GM23248 (cell line): ENCODE data around the gene CBFA2T2. TPM values are rescaled to one million over a fixed set of nuclear protein-coding genes. Genes with fewer than 3 reads are reported as not detected.

Source experiments
- DNase-seq: peaks from one replicate; pipeline ENCODE4 v3.0.0-alpha.2; 2015
- H2AFZ ChIP-seq: fragments of 200-600 bp; sonication (generic); 2 replicates; pipeline ENCODE4 v1.6.1; 2016; ENCODE audit warnings: antibody characterized with exemption
- H3F3A ChIP-seq: fragments of 200-600 bp; sonication (generic); 2 replicates; pipeline ENCODE4 v1.6.1; 2016; ENCODE audit warnings: mild to moderate bottlenecking, antibody characterized with exemption, mixed run types; ENCODE audit not compliant: insufficient read depth
- H3K27ac ChIP-seq: fragments of 200-600 bp; sonication (generic); 2 replicates; pipeline ENCODE4 v1.5.1; 2016; ENCODE audit warnings: mild to moderate bottlenecking
- H3K27me3 ChIP-seq: fragments of 200-600 bp; sonication (generic); replicated peaks from 2 replicates; pipeline ENCODE4 v1.6.1; 2016; ENCODE audit warnings: mild to moderate bottlenecking; ENCODE audit not compliant: insufficient read depth
- H3K36me3 ChIP-seq: fragments of 200-600 bp; sonication (generic); 2 replicates; pipeline ENCODE4 v1.6.1; 2016; ENCODE audit warnings: low read depth, mild to moderate bottlenecking
- H3K4me1 ChIP-seq: fragments of 200-600 bp; sonication (generic); 2 replicates; pipeline ENCODE4 v1.6.1; 2016; ENCODE audit warnings: mild to moderate bottlenecking; ENCODE audit not compliant: insufficient read depth
- H3K4me2 ChIP-seq: fragments of 200-600 bp; sonication (generic); one replicate; pipeline ENCODE4 v1.6.1; 2016; ENCODE audit warnings: mild to moderate bottlenecking; ENCODE audit not compliant: unreplicated experiment
- H3K4me3 ChIP-seq: fragments of 200-600 bp; sonication (generic); 2 replicates; pipeline ENCODE4 v1.5.1; 2016; ENCODE audit warnings: mild to moderate bottlenecking
- H3K79me2 ChIP-seq: fragments of 200-600 bp; sonication (generic); 2 replicates; pipeline ENCODE4 v1.6.1; 2016; ENCODE audit warnings: mild to moderate bottlenecking; ENCODE audit not compliant: insufficient read depth
- H3K9ac ChIP-seq: fragments of 200-600 bp; sonication (generic); 2 replicates; pipeline ENCODE4 v1.6.1; 2016; ENCODE audit warnings: mild to moderate bottlenecking
- H3K9me2 ChIP-seq: fragments of 200-600 bp; sonication (generic); 2 replicates; pipeline ENCODE4 v1.6.1; 2016; ENCODE audit warnings: mixed run types, mild to moderate bottlenecking, moderate library complexity; ENCODE audit not compliant: insufficient read depth
- H3K9me3 ChIP-seq: fragments of 200-600 bp; sonication (generic); one replicate; pipeline ENCODE4 v1.6.1; 2017; ENCODE audit warnings: low read depth
- H4K20me1 ChIP-seq: fragments of 200-600 bp; sonication (generic); 2 replicates; pipeline ENCODE4 v1.6.0; 2016; ENCODE audit not compliant: insufficient read depth
- EZH2 ChIP-seq: fragments of 200-600 bp; sonication (generic); IDR thresholded peaks from 2 replicates; pipeline ENCODE4 v1.6.1; 2018; ENCODE audit warnings: antibody characterized with exemption, mild to moderate bottlenecking; ENCODE audit not compliant: insufficient read depth, poor library complexity, severe bottlenecking
- EZH2phosphoT487 ChIP-seq: fragments of 200-600 bp; sonication (generic); IDR thresholded peaks from 2 replicates; pipeline ENCODE4 v1.6.1; 2018; ENCODE audit warnings: antibody characterized with exemption, moderate library complexity, mild to moderate bottlenecking, low read depth; ENCODE audit not compliant: insufficient read depth
- WGBS, 2 experiments: methylation state at CpG; one replicate each; pipeline ENCODE4 v1.1.6; 2015 to 2017; ENCODE audit warnings: low lambda C conversion rate in 2 of 2, low coverage in 1 of 2; ENCODE audit errors: missing lambda C conversion rate in 2 of 2; 5-methylcytosine and 5-hydroxymethylcytosine counted together
- in situ Hi-C: fragments of 300-500 bp; cut with MboI; formaldehyde crosslinking; loops from 2 replicates; pipeline ENCODE4 v1.15.0; 2020
- polyA plus RNA-seq: library from polyadenylated mRNA; unstranded; fragments of >200 nt; fragmentation: Nextera tagmentation; extraction: Ambion mirVana; gene quantifications from 2 replicates; pipeline ENCODE4 v1.2.1, GENCODE V29; 2016
- total RNA-seq: library from RNA; depleted of rRNA; stranded (reverse); fragments of >200 nt; shearing (Covaris generic); gene quantifications from 2 replicates; pipeline ENCODE4 v1.2.3, GENCODE V29; 2014

The CBFA2T2 gene
- total and polyA plus RNA-seq, 2 experiments from 2014 or later, result 5.3 to 8.7 TPM

DNA sequence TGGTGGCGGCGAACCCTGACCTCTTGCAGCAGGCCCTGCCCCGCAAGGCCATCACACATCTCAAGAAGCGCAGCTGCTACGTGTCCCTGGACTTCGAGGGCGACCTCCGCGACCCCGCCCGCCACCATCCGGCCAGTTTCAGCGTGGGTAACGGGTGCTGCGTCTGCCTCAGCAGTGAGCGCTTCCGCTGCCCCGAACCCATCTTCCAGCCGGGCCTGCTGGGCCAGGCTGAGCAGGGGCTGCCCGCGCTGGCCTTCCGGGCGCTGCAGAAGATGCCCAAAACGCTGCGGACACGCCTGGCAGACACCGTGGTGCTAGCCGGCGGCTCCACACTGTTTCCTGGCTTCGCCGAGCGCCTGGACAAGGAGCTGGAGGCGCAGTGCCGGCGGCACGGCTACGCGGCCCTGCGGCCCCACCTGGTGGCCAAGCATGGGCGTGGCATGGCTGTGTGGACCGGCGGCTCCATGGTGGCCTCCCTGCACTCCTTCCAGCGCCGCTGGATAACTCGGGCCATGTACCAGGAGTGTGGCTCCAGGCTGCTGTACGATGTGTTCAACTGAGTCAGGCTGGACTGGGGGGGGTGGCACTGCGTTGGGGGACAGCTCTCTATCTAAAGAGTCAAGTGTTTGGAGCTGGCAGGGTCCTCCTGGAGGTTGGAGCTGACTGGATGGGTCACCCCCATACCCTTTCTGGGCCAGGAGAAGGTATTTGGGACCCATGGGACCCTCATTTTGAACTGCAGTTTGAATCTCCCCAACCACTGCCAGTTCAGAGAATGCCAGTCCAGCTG is 178.0 kb downstream of the CBFA2T2 start:
- H3F3A ChIP-seq, result peaks cover 16% of the 10 kb centered on the region
- H3K4me3 ChIP-seq, result peak overlapping the region; percentile 66
- TF ChIP-seq EZH2 (no peak), EZH2phosphoT487 (no peak)
- peaks cover 11% of the 10 kb centered on the region; the same call in 1 of the 2 replicates for H3K79me2 ChIP-seq
- no peaks in the 10 kb centered on the region for H3K9me3 ChIP-seq
- H3K4me1 ChIP-seq, result peaks cover 23% of the 10 kb centered on the region
- H3K27me3 ChIP-seq, result no peaks in the 10 kb centered on the region
- DNase-seq, result peak; percentile 85
- peak overlapping the region; percentile 63 for H3K4me2 ChIP-seq
- 40 to 56% methylated on average over 41 to 47 of the region's 47 CpGs for WGBS, 2 experiments
- H3K9ac ChIP-seq, result peak overlapping the region; percentile 52
- H2AFZ ChIP-seq, result peak overlapping the region; percentile 80
- in situ Hi-C loops, result no loop called here
- no peaks in the 10 kb centered on the region for H4K20me1 ChIP-seq
- H3K36me3 ChIP-seq, result no peaks in the 10 kb centered on the region
- no peaks in the 10 kb centered on the region for H3K9me2 ChIP-seq
- peak overlapping the region; percentile 28 for H3K27ac ChIP-seq

DNA sequence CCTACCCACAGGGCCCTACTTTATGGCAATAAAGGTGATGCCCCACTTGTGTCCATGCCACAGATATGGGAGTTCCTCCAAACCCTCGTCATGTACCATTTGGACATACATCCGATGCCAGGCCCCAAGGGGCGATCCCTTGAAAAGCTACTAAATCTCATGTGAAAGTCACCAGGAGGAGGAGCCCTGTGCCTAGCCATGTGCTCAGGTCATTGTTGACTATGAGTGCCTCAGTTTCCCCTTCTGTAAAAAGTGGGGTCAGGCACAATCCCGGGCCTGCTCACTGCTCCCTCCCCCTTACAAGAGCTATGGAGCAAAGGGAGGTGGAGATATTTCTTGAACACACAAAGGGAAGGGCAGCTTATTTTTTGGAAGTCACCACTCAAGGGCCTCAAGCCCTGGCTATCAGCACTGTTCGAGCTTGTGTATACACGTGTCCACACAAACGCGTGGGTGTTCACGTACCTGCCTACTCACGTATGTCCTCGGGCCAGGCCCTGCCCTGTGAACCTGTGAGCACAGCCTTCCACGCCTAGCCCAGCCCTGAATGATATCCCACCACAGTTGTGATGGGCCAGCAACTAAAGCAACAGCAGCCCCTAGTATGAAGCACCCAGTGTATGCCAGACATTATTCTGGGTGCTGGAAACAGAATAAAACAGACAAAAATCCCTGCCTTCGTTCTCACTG is 178.7 kb downstream of the CBFA2T2 start:
- Histone ChIP-seq H3K9ac (no peak overlapping the region), H3K9me2 (no peaks in the 10 kb centered on the region), H3K4me1 (peaks cover 27% of the 10 kb centered on the region), H3K4me2 (no peak overlapping the region), H2AFZ (no peak overlapping the region), H4K20me1 (no peaks in the 10 kb centered on the region), H3K79me2 (peaks cover 18% of the 10 kb centered on the region), H3K9me3 (no peaks in the 10 kb centered on the region), H3K4me3 (no peak overlapping the region; the same call in 1 of the 2 replicates), H3K36me3 (no peaks in the 10 kb centered on the region), H3F3A (peaks cover 16% of the 10 kb centered on the region), H3K27ac (no peak overlapping the region), H3K27me3 (no peaks in the 10 kb centered on the region)
- TF ChIP-seq EZH2 (no peak), EZH2phosphoT487 (no peak)
- no peak for DNase-seq
- in situ Hi-C loops, result no loop called here
- WGBS, 2 experiments, result 91% methylated on average over 13 of the region's 13 CpGs

DNA sequence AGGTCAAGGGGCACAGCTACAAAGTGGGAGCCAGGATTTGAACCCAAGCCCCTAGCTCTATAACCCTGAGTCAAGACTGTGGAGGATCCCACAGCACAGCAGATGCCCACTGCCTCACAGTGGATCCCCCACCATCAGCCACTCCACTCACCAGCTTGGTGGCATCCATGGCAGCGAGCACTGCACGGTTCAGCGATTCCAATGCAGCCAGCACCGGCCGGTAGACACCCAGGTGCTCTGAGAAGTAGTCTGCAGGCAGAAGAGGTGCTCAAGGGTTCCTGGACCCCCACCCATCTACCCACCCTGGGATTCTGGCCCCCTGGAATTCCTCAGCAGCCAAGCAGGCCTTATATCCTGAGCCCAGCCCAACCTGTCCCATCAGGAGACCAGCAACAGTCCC is 179.3 kb downstream of the CBFA2T2 start:
- WGBS, 2 experiments, result 83 to 86% methylated on average over 5 of the region's 5 CpGs
- H3K79me2 ChIP-seq, result peaks cover 21% of the 10 kb centered on the region
- H3K9me2 ChIP-seq, result no peaks in the 10 kb centered on the region
- in situ Hi-C loops, result no loop called here
- H3F3A ChIP-seq, result peaks cover 16% of the 10 kb centered on the region
- no peaks in the 10 kb centered on the region for H3K27me3 ChIP-seq
- H3K4me2 ChIP-seq, result no peak overlapping the region
- H3K4me1 ChIP-seq, result peaks cover 23% of the 10 kb centered on the region
- no peak overlapping the region for H2AFZ ChIP-seq
- TF ChIP-seq EZH2 (no peak), EZH2phosphoT487 (no peak)
- H3K9ac ChIP-seq, result no peak overlapping the region
- no peak overlapping the region for H3K4me3 ChIP-seq
- H4K20me1 ChIP-seq, result no peaks in the 10 kb centered on the region
- H3K27ac ChIP-seq, result no peak overlapping the region
- no peaks in the 10 kb centered on the region for H3K9me3 ChIP-seq
- DNase-seq, result no peak
- no peaks in the 10 kb centered on the region for H3K36me3 ChIP-seq

DNA sequence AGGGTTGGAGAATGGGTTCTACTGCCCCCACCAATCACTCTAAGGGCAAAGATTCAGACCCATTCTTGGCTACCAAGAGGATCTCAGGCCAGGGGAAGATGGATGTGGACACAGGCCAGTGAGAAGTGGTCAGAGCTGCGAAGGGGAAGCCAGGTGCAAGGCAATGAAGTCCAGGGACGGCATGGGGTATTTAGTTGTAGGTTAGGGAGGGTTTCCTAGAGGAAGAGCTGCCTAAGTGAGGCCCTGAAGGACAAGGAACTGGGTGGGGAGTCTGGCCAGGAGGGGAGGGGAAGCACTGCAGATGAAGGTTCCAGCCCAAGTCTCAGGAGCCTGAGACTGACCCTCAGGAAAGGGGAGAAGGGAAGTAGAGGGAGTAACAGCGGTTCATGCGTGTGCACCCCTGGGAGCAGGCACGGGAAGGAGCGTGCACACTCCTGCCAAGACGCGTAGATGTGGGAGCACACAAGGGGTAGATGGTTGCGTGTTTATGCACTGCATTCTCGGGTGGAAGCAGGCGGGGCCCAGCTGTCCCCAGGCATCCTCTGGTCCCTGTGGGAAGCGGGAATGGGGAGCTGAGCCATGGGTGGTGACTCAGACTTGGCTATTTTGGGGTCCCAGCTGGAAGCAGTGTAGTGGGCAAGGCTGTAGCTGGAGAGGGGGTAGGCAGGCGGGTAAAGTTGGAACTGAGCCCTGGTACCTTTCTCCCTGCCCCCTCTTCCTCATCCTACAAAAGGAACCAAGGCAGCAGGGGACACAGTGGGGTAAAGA is 180.2 kb downstream of the CBFA2T2 start:
- WGBS, 2 experiments, result 80 to 82% methylated on average over 13 of the region's 13 CpGs
- DNase-seq, result no peak
- no peaks in the 10 kb centered on the region for H3K9me2 ChIP-seq
- no peak overlapping the region for H2AFZ ChIP-seq
- H3K27ac ChIP-seq, result no peak overlapping the region
- H3K9ac ChIP-seq, result no peak overlapping the region
- H3K27me3 ChIP-seq, result no peaks in the 10 kb centered on the region
- in situ Hi-C loops, result no loop called here
- TF ChIP-seq EZH2phosphoT487, result no peak
- no peak for TF ChIP-seq EZH2
- peaks cover 21% of the 10 kb centered on the region for H3K79me2 ChIP-seq
- H3K9me3 ChIP-seq, result no peaks in the 10 kb centered on the region
- H3K36me3 ChIP-seq, result no peaks in the 10 kb centered on the region
- H3F3A ChIP-seq, result peaks cover 23% of the 10 kb centered on the region
- H3K4me2 ChIP-seq, result no peak overlapping the region
- H3K4me1 ChIP-seq, result peaks cover 22% of the 10 kb centered on the region
- H4K20me1 ChIP-seq, result no peaks in the 10 kb centered on the region
- H3K4me3 ChIP-seq, result no peak overlapping the region
